Stomach (tissue), 4 donors: Measurements from ENCODE around the gene SIRT7.
"Not testable (repeated sequence)": the region's sequence is repeated elsewhere in the genome, so short reads cannot be mapped to it uniquely, and the experiment has no call there.

Experiments
- EP300 ChIP-seq: sonication (generic); formaldehyde crosslinking; IDR thresholded peaks from one replicate; pipeline ENCODE4 v1.6.1; 2017; ENCODE audit warnings: antibody characterized with exemption
- POLR2A ChIP-seq, 4 donors: fragments of 450-650 bp; IDR thresholded peaks; one replicate each; pipeline ENCODE4 v1.6.1; 2016; ENCODE audit warnings: antibody characterized with exemption in 4 of 4, control low read depth in 2 of 4, mild to moderate bottlenecking in 1 of 4, moderate library complexity in 1 of 4
- POLR2AphosphoS5 ChIP-seq, 3 donors: sonication (generic); formaldehyde crosslinking; IDR thresholded peaks; one replicate each; pipeline ENCODE4 v1.6.1; 2016; ENCODE audit warnings: antibody characterized with exemption in 3 of 3
- TF ChIP-seq, protein P1 (sequence below), 7 experiments: fragments of 450-650 bp in 4 of 7; fragments of 200-600 bp in 3 of 7; sonication (generic) in 3 of 7; IDR thresholded peaks; one replicate each; pipeline ENCODE4 v1.5.1; 2016 to 2019; ENCODE audit warnings: antibody characterized with exemption in 7 of 7, control low read depth in 2 of 7, mild to moderate bottlenecking in 1 of 7

DNA sequence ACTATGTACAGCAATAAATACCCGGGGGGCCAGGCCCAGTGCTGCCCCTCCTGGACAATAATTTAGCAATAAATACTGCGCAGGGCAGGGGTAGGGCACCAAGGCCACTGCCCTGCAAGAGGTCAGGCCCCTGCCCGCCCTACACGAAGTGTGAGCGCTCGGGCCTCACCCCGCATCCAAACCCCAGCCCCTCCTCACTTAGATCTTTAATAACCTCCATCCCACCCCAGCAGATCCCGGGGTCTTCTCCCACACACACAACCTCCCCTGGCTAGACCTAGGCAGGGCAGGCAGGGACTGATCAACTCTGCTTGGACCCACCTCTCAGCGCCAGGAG, 325 bp upstream of the SIRT7 start:
- TF ChIP-seq EP300; POLR2AphosphoS5 (IDR thresholded peaks at IDR 0.05); POLR2A (IDR thresholded peaks at IDR 0.05): not testable (repeated sequence)
- TF ChIP-seq, protein P1, sequence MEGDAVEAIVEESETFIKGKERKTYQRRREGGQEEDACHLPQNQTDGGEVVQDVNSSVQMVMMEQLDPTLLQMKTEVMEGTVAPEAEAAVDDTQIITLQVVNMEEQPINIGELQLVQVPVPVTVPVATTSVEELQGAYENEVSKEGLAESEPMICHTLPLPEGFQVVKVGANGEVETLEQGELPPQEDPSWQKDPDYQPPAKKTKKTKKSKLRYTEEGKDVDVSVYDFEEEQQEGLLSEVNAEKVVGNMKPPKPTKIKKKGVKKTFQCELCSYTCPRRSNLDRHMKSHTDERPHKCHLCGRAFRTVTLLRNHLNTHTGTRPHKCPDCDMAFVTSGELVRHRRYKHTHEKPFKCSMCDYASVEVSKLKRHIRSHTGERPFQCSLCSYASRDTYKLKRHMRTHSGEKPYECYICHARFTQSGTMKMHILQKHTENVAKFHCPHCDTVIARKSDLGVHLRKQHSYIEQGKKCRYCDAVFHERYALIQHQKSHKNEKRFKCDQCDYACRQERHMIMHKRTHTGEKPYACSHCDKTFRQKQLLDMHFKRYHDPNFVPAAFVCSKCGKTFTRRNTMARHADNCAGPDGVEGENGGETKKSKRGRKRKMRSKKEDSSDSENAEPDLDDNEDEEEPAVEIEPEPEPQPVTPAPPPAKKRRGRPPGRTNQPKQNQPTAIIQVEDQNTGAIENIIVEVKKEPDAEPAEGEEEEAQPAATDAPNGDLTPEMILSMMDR (IDR thresholded peaks at IDR 0.05), result not testable (repeated sequence)
